Panc1 (cell line): Measurements from ENCODE around the gene LTA4H. TPM values are rescaled to one million over a fixed set of nuclear protein-coding genes. Genes with fewer than 3 reads are reported as not detected.

Experiments used
- ATAC-seq: fragments of 200-7000 bp; cut with Tn5 transposase; 2 replicates; pipeline ENCODE4 v1.9.1; 2020; ENCODE audit warnings: mild to moderate bottlenecking, moderate library complexity
- BruUV-seq: library from RNA; stranded (reverse); fragments of 400-500 nt; replicated peaks from 2 replicates; lab custom pipeline; 2021; lab: Mats Ljungman, UMichigan
- CTCF ChIA-PET: fragments of 300-600 bp; sonication (Branson Sonifier 250); formaldehyde crosslinking; loops from one replicate; lab custom pipeline; 2022; ENCODE audit warnings: antibody characterized with exemption; lab: Charles Lee
- POLR2A ChIA-PET: fragments of 300-600 bp; sonication (Branson Sonifier 250); formaldehyde crosslinking; loops from one replicate; lab custom pipeline; 2022; ENCODE audit warnings: antibody characterized with exemption; lab: Charles Lee
- DNase-seq: peaks from one replicate; pipeline ENCODE4 v3.0.0-alpha.2; 2010; ENCODE audit warnings: low read depth, low spot score
- H3K27ac ChIP-seq: 2 replicates; pipeline ENCODE4 v1.5.1; 2011; ENCODE audit warnings: mild to moderate bottlenecking, low read length, inconsistent platforms
- H3K27me3 ChIP-seq: fragments of 200-500 bp; sonication (Bioruptor generic); 2 replicates; pipeline ENCODE4 v1.6.0; 2014; ENCODE audit warnings: low read length, inconsistent platforms; ENCODE audit not compliant: control insufficient read depth, insufficient read depth
- H3K36me3 ChIP-seq: fragments of 200-500 bp; sonication (Bioruptor generic); 2 replicates; pipeline ENCODE4 v1.5.1; 2014; ENCODE audit warnings: inconsistent platforms, mild to moderate bottlenecking, low read length, moderate library complexity; ENCODE audit not compliant: control insufficient read depth, insufficient read depth
- H3K4me1 ChIP-seq: 2 replicates; pipeline ENCODE4 v1.5.1; 2011; ENCODE audit warnings: inconsistent platforms, mild to moderate bottlenecking, low read length, moderate library complexity; ENCODE audit not compliant: control insufficient read depth, insufficient read depth
- H3K4me3 ChIP-seq, 2 experiments: 2 replicates each; pipeline ENCODE4 v1.5.1; 2011 to 2012; ENCODE audit warnings: low read depth in 2 of 2, low read length in 2 of 2, mild to moderate bottlenecking in 2 of 2, inconsistent platforms in 1 of 2, moderate library complexity in 1 of 2
- H3K9me3 ChIP-seq: fragments of 200-500 bp; sonication (Bioruptor generic); 2 replicates; pipeline ENCODE4 v1.5.1; 2014; ENCODE audit warnings: low read depth, mild to moderate bottlenecking, inconsistent platforms, low read length, moderate library complexity; ENCODE audit not compliant: control insufficient read depth, insufficient read depth
- CTCF ChIP-seq: fragments of 450-650 bp; IDR thresholded peaks from 2 replicates; pipeline ENCODE4 v1.5.1; 2017; ENCODE audit warnings: mild to moderate bottlenecking
- POLR2AphosphoS5 ChIP-seq: IDR thresholded peaks from 2 replicates; pipeline ENCODE4 v1.6.1; 2012; ENCODE audit warnings: mild to moderate bottlenecking, low read depth, low read length, moderate library complexity
- SIN3A ChIP-seq: IDR thresholded peaks from 2 replicates; pipeline ENCODE4 v1.6.1; 2012; ENCODE audit warnings: low read depth, mild to moderate bottlenecking, low read length, moderate library complexity, borderline replicate concordance; ENCODE audit not compliant: insufficient read depth
- TCF7L2 ChIP-seq: IDR thresholded peaks from 2 replicates; pipeline ENCODE4 v1.6.1; 2011; ENCODE audit warnings: mild to moderate bottlenecking, low read depth, low read length, inconsistent platforms
- in situ Hi-C: cut with HindIII; loops from 2 replicates; pipeline ENCODE4 v1.10.0; 2016; ENCODE audit warnings: low sequenced_read_pairs, low pct_unique_long_range_greater_than_20kb
- intact Hi-C: fragments of 100-400 bp; cut with micrococcal nuclease; formaldehyde crosslinking; loops from one replicate; pipeline ENCODE4 v1.10.0; 2022; ENCODE audit not compliant: unreplicated experiment
- total RNA-seq: library from RNA; stranded (reverse); gene quantifications from one replicate; pipeline ENCODE4 v1.2.1, GENCODE V29; 2021; ENCODE audit not compliant: unreplicated experiment
- TF ChIP-seq, protein P1 (sequence below), 2 experiments: IDR thresholded peaks; 2 replicates each; pipeline ENCODE4 v1.6.1; 2011 to 2012; ENCODE audit warnings: low read depth in 2 of 2, control low read depth in 1 of 2, low read length in 1 of 2, mild to moderate bottlenecking in 1 of 2, moderate library complexity in 1 of 2; ENCODE audit not compliant: insufficient read depth in 1 of 2

LTA4H gene
- total RNA-seq, 1 experiment from 2014 or later = 59.6 TPM

DNA sequence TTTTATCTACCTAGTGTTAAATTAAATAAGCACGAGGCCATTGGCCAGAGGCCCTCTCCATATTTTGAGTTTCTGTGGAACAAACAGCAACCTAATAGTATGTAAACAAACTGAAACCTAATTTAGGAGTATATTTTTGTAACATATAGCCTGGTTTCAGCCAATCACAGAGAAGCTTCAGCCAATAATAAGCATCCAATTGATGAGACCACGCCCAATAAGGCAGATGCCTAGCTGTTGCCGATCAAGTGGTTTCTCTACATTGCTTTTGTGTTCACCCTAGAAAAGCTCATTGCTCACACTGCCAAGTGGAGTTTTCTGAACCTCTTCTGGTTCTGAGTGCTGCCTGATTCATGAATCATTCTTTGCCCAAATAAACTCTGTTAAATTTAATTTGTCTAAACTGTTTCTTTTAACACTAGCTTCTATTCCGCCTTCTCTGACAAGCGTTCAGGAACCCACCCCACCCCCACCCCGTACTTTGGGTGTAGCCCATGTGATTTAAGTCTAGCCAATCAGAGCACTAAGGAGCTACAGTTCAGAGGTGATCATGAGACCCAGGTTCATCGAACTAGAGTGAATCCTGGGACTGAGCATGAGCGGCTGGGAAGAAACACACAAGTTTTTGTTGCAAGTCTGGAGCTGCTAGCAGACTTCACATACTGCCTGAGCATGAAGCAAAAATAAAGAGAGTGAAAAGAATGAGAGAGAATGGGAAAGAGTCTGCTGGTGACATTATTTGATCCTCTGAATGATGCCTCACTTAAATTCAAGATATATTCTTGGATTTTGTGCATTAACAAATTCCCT lies 21.5 kb upstream of the LTA4H start:
- intact Hi-C loops = no loop called here
- in situ Hi-C loops = no loop called here
- Histone ChIP-seq H3K36me3 (no peaks in the 10 kb centered on the region), H3K9me3 (no peaks in the 10 kb centered on the region), H3K27me3 (no peaks in the 10 kb centered on the region), H3K27ac (no peak overlapping the region), H3K4me1 (no peaks in the 10 kb centered on the region), H3K4me3 (no peak overlapping the region)
- no peak for DNase-seq
- BruUV-seq = no TSS peak
- CTCF ChIA-PET = no interaction called here
- POLR2A ChIA-PET = no interaction called here
- TF ChIP-seq SIN3A (no peak), CTCF (no peak), POLR2AphosphoS5 (no peak), TCF7L2 (no peak)
- TF ChIP-seq, protein P1, sequence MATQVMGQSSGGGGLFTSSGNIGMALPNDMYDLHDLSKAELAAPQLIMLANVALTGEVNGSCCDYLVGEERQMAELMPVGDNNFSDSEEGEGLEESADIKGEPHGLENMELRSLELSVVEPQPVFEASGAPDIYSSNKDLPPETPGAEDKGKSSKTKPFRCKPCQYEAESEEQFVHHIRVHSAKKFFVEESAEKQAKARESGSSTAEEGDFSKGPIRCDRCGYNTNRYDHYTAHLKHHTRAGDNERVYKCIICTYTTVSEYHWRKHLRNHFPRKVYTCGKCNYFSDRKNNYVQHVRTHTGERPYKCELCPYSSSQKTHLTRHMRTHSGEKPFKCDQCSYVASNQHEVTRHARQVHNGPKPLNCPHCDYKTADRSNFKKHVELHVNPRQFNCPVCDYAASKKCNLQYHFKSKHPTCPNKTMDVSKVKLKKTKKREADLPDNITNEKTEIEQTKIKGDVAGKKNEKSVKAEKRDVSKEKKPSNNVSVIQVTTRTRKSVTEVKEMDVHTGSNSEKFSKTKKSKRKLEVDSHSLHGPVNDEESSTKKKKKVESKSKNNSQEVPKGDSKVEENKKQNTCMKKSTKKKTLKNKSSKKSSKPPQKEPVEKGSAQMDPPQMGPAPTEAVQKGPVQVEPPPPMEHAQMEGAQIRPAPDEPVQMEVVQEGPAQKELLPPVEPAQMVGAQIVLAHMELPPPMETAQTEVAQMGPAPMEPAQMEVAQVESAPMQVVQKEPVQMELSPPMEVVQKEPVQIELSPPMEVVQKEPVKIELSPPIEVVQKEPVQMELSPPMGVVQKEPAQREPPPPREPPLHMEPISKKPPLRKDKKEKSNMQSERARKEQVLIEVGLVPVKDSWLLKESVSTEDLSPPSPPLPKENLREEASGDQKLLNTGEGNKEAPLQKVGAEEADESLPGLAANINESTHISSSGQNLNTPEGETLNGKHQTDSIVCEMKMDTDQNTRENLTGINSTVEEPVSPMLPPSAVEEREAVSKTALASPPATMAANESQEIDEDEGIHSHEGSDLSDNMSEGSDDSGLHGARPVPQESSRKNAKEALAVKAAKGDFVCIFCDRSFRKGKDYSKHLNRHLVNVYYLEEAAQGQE (IDR thresholded peaks at IDR 0.05; ENCODE audit: insufficient read depth in 1 of 2, low read depth in 2 of 2, low read length in 1 of 2) = no peak
- no peak for ATAC-seq

DNA sequence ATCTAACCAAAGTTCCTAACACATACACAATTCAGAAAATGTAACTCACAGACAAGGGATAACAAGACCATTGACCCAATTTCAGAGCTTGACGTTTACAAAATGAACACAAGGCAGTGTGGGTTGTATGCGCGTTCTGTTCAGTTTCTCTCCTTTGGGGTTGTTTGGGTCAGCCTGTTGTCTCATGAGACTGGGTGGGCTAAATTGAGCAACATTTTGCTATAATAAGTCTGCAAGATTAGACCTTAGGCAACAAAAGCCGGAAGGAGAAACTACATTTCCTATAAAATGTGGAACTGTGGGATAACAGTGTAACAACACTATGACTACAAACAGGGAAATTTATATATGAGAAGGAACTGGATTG lies 18.8 kb upstream of the LTA4H start:
- POLR2A ChIA-PET = no interaction called here

More for the DNA sequence above, 18.8 kb upstream of the LTA4H start:
- no peak for ATAC-seq
- CTCF ChIA-PET = no interaction called here
- H3K27ac ChIP-seq = no peak overlapping the region
- DNase-seq = no peak
- no peaks in the 10 kb centered on the region for H3K36me3 ChIP-seq
- no peak for TF ChIP-seq CTCF
- TF ChIP-seq SIN3A = no peak
- TF ChIP-seq TCF7L2 = no peak
- no peak for TF ChIP-seq POLR2AphosphoS5
- TF ChIP-seq, protein P1 (IDR thresholded peaks at IDR 0.05; ENCODE audit: insufficient read depth in 1 of 2, low read depth in 2 of 2, low read length in 1 of 2) = no peak
- no peak overlapping the region for H3K4me3 ChIP-seq
- no peaks in the 10 kb centered on the region for H3K9me3 ChIP-seq
- no TSS peak for BruUV-seq
- H3K4me1 ChIP-seq = no peaks in the 10 kb centered on the region
- in situ Hi-C loops (no loop called here), intact Hi-C loops (no loop called here)
- no peaks in the 10 kb centered on the region for H3K27me3 ChIP-seq
